AG08395 (cell line): ENCODE results near the gene GCKR.

Source experiments
- DNase-seq: peaks from one replicate; pipeline ENCODE4 v3.0.0; 2012; ENCODE audit warnings: mixed read lengths, low spot score

Gene GCKR

DNA sequence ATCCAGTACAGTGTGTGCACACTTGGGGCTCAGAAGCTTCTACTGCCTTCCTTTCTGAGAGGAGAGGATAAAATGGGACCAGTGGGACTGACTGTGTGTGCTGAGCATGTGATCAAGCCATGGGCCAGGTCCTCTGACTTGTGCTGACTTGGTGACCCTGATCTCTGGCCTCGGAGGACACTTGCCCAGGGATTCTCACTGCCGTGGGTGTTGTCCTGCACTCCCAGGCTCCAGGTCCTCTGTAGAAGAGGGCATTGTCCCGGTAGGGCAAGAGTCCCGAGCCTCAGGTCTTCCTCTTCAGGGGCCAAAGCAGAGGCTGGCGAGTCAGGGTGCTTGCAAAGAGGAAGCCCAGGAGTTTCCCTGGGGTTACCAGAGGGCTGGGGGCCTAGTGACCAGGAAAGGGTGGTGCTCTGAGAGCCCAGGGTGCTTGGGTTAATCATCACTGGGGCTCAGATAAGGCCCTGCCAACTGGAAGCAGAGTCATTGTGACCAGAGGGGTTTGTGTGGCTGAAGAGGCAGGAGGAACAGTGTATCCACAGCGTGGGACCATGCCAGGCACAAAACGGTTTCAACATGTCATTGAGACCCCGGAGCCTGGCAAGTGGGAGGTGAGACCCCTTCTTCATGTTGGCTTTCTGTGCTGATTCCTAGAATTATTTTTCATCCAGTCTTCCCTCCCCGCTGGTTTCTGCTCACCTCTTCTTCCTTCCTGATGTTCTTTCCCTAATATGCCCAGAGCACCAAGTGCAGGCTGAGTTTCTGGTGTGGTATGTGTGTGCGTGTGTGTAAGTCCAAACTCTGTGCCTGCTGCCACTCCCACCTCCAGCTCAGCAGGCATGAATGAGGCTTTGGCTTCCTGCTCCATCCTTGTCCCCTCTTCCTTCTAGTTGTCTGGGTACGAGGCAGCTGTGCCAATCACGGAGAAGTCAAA is at the start of gene GCKR:
Gene GCKR (plus strand): TSS at position 483 of the 931 bp plus-strand sequence. CDS start 66 bp downstream, at position 549.
- DNase-seq = peak; percentile 41

GRCh38 chr2:27448381-27448780 is 48.3 kb upstream of the GCKR start:
- DNase-seq = no peak

GRCh38 chr2:27451095-27451494 is 45.5 kb upstream of the GCKR start:
- no peak for DNase-seq

- no peak for DNase-seq
Observed at GRCh38 chr2:27453968-27454367, 42.7 kb upstream of the GCKR start.

DNA sequence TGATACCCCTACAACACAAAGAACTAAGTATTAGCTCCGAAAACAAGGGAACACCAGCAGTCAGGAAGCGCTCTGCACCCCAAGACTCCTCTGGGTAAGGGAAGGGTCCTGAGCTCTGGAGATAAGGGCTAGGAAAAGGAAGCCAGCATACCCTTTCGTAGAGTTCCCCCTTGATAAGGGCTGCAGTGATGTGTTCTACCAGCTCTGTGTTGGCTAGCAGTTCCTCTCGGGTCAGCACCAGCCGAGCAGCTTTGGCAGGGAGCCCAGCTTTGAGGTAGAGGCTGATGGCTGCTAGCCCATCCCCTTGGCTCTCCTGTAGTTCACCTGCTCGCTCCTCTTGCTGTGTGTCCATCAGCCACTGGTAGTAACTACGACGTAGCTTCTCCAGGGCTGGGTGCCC is 35.5 kb upstream of the GCKR start:
- DNase-seq = no peak

DNA sequence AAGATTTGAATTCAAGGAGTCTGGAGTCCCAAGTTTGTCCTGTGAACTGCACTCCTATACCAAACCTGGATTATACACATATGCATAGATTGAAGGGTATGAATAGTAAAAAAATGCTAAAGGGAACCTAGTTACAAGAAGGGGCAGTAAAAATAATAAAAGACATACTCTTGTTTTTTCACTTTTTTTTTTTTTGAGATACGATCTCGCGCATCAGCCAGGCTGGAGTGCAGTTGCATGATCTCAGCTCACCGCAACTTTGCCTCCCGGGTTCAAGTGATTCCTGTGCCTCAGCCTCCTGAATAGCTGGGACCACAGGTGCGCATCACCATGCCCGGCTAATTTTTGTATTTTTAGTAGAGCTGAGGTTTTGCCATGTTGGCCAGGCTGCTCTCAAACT is 32.2 kb upstream of the GCKR start:
- DNase-seq = no peak

DNA sequence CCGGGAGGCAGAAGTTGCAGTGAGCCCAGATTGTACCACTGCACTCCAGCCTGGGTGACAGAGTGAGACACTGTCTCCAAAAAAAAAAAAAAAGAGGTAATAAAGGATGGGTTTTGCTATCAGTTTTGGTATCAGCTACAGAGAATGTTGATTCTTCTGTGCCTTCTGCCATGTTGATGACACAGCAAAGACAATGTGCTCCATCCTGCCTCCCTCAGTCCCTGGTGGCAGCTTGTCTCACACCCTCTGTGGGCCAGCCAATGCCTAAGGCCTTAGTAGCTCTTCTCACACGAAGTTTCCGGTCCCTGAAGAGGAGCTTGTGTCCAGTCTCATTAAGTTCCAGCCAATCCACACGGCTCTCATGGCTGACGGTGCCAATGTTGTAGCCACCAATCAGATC is 24.7 kb upstream of the GCKR start:
- no peak for DNase-seq

DNA sequence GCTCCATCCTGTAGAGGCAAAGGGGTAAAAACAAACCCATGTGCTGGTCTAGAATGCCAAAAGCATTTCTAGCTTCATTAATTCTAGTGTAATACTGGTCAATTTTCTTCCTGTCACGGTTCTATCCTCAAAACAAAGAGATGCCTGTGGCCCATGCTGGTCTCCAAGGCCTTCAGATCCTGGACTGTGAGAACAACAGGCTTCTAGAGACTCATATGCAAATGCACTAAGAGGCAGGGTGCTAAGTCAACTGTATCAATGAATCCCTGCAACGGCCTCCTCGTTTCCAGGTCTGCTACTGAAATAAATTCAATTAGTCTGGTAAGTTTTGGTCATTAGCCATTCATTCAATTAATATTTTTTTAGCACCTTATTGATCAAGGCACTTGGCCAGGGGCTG is 11.1 kb upstream of the GCKR start:
- no peak for DNase-seq

GRCh38 chr2:27489118-27489497 is 7.5 kb upstream of the GCKR start:
- no peak for DNase-seq

GRCh38 chr2:27489498-27490397 is 6.9 kb upstream of the GCKR start, which contains the start of gene IFT172:
Gene IFT172 (minus strand): TSS chr2:27489743. CDS start chr2:27489653, 90 bp downstream.
- peak; percentile 99 for DNase-seq

- no peak for DNase-seq
Observed at GRCh38 chr2:27492557-27492956, 4.1 kb upstream of the GCKR start.

GRCh38 chr2:27493948-27494283 is 2.7 kb upstream of the GCKR start:
- no peak for DNase-seq

DNA sequence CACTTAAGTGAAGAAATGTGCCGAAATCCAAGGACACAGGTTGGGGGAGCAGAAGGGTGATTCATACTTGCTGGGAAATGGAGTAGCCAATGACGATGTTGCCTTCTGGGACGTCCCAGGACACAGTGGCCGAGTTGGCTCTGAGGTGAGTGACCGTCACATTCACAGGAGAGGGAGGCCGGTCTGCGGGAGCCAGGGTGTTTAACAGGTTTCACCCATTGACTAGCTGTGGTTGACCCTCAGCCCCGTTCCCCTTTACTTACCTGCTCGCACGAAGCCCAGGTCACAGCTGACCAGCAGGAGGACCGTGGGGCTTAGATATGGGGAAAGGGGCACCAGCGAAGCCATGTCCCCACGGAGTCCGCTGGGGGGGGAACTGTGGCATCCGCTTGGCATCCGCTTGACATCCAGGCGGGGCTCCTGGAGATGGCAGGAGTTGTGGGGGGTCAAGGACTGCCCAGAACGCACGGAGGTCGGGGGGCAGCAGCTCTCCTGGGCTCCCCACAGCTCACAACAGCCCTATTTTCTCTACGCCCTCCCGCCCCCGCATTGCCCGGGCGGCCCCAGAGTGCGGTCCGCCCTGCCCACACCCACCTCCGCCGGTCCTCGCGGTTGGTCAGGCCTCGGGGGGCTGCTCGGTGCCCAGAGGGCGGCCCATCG is 2.2 kb upstream of the GCKR start:
- DNase-seq = peak; percentile 53

DNA sequence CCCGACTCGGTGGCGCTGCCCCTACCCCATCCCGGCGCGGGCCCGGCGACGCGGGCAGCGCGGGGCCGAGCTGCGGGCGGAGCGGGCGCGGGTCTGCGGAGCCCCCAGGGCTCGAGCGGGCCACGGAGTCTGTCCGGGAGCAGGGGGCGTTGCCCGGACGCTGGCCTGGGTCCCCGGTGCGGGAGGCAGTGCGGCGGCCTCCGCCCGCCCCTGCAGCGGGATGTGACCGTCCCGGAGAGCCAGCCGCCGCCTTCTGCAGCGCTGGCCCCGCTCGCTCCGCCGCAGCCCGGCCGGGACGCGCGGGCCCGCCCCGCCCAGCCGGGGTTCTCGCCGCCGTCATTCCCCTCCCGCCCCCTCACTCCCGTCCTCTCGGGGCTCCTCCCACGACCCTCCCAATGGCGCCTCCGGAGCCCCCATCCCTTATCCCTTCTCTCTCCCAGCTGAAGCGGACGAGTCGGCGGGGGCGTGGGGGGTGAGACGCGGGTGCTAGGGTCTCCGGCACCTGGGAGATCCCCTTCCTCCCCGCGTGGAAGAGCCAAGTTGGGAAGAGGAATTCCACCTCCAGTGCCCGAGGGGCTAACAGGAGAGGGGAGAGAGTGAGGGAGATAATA is 1.6 kb upstream of the GCKR start, which contains the start of gene FNDC4:
Gene FNDC4 (minus strand): TSS at position 257 of the 611 bp plus-strand sequence. CDS start 521 bp downstream, outside the sequence.
- peak; percentile 47 for DNase-seq

DNA sequence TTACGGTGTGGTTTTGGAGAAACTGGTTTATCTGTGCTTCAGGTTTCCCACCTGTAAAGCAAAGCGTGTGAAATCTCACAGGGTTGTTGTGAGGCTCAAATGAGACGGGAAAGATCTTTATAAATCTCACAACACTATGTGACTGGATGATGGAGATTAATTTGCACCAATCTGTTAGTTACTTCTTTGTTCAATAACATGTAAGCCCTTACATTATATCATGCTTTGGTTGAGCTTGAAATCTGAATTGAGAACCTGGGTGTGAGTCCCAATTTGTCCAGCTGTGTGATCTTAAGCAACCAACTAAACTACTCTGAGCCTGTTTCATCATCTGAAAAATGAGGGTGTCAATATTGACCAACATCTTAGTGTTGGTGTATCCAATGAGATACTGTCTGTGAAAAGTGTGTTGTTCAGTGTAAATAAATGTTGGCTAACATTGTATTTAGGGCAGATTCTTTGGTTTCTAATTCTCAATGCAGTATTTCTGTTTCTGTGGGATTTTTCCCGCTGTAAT is 741 bp upstream of the GCKR start:
- no peak for DNase-seq

- no peak for DNase-seq
Observed at GRCh38 chr2:27497288-27497627, 619 bp downstream of the GCKR start.

- no peak for DNase-seq
Observed at GRCh38 chr2:27498975-27499374, 2.3 kb downstream of the GCKR start.

- DNase-seq = no peak
Observed at GRCh38 chr2:27501042-27501441, 4.4 kb downstream of the GCKR start.

GRCh38 chr2:27502142-27502541 is 5.5 kb downstream of the GCKR start:
- no peak for DNase-seq

DNA sequence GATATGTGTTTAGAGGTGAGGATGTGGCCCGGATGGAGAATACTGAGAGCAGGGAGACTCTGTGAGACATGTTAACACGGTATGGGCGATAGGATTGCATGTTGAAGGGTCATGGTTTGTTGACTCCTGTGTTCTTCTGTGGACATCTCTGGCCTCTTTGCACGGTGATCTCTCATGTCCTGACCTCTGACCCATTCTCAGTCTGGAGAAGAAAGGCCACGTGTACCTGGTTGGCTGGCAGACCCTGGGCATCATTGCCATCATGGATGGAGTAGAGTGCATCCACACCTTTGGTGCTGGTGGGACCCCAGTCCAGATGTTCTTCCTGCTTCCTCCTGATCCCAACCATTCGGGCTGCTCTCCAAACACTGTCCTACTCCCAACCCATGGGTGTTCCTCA is 9.9 kb downstream of the GCKR start:
- DNase-seq = no peak

GRCh38 chr2:27507293-27507692 is 10.7 kb downstream of the GCKR start:
- DNase-seq = no peak

DNA sequence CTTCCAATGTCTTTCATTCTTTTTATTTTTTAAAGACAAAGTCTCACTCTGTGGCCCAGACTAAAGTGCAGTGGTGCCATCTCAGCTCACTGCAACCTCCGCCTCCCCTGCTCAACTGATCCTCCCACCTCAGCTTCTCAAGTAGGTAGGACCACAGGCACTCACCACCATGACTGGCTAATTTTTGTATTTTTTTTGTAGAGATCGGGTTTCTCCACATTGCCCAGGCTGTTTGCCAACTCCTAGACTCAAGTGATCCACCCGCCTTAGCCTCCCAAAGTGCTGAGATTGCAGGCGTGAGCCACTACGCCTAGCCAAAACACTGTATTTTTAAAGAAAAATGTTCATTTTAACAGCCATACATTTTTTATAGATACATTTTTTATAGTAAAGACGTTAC is 12.7 kb downstream of the GCKR start:
- DNase-seq = no peak
